Measurements from ENCODE around the gene PHLDB1.
A peak's percentile ranks its signal among the peaks of the same experiment; 100 is the strongest.

PHLDB1 gene

GRCh38 chr11:118689503-118689851 lies 82.1 kb downstream of the PHLDB1 start:
- no peak overlapping the region for H4K91ac ChIP-seq (ENCODE audit: low read depth, low read length)
- no peak overlapping the region for H2AK5ac ChIP-seq (ENCODE audit: low read length)
- no peaks in the 10 kb centered on the region for H3K79me2 ChIP-seq (ENCODE audit: control insufficient read depth, insufficient read depth, low read length, poor library complexity)
- no peak overlapping the region for H3K23ac ChIP-seq (ENCODE audit: low read length)
- no peak overlapping the region for H2BK5ac ChIP-seq (ENCODE audit: low read depth, low read length, poor library complexity)
- H2BK120ac ChIP-seq (ENCODE audit: insufficient read depth, low read length, poor library complexity), result no peak overlapping the region
- DNase-seq, result no peak
- no peak overlapping the region for H3K14ac ChIP-seq (ENCODE audit: low read length)
- peaks cover 18 to 23% of the 10 kb centered on the region in 2 experiments for H3K4me1 ChIP-seq (ENCODE audit: control insufficient read depth in 1 of 2, insufficient read depth in 2 of 2, low read length in 2 of 2)
- no peaks in the 10 kb centered on the region for H3K9me3 ChIP-seq (ENCODE audit: insufficient read depth, low read depth, low read length)
- H3K36me3 ChIP-seq (ENCODE audit: control insufficient read depth in 1 of 2, insufficient read depth in 2 of 2, low read length in 2 of 2), result no peaks in the 10 kb centered on the region
- no peak overlapping the region for H2BK12ac ChIP-seq (ENCODE audit: low read length)
- no peak overlapping the region for H3K4ac ChIP-seq (ENCODE audit: low read depth, low read length)
- no peak overlapping the region for H4K8ac ChIP-seq (ENCODE audit: low read depth, low read length)
- H3K4me3 ChIP-seq (ENCODE audit: low read depth, low read length), result no peak overlapping the region
- H3K27ac ChIP-seq (ENCODE audit: low read depth, low read length), result no peak overlapping the region
- no peaks in the 10 kb centered on the region for H3K27me3 ChIP-seq (ENCODE audit: insufficient read depth, low read length)
- peaks cover 26% of the 10 kb centered on the region for H3K79me1 ChIP-seq (ENCODE audit: low read length)
- no CpG with 5 or more reads among the region's 9 CpGs for WGBS (ENCODE audit: extremely low coverage, insufficient coverage, insufficient read length)
- H3K9ac ChIP-seq (ENCODE audit: low read length), result no peak overlapping the region
- no peak overlapping the region for H2AFZ ChIP-seq (ENCODE audit: insufficient read depth, low read length, poor library complexity)
- H3K4me2 ChIP-seq (ENCODE audit: low read length), result no peak overlapping the region
- no peak overlapping the region for H4K12ac ChIP-seq (ENCODE audit: low read depth, low read length)
- H3K18ac ChIP-seq (ENCODE audit: low read length), result no peak overlapping the region

GRCh38 chr11:118689852-118690552 lies 82.6 kb downstream of the PHLDB1 start:
- Histone ChIP-seq H2AFZ (ENCODE audit: insufficient read depth, low read length, poor library complexity) (peak overlapping the region; percentile 86), H2BK5ac (ENCODE audit: low read depth, low read length, poor library complexity) (peak overlapping the region; percentile 36), H3K9me3 (ENCODE audit: insufficient read depth, low read depth, low read length) (no peaks in the 10 kb centered on the region), H3K27me3 (ENCODE audit: insufficient read depth, low read length) (no peaks in the 10 kb centered on the region), H3K4me2 (ENCODE audit: low read length) (peak overlapping the region; percentile 85), H3K9ac (ENCODE audit: low read length) (peak overlapping the region; percentile 69), H3K18ac (ENCODE audit: low read length) (peak overlapping the region; percentile 28), H2AK5ac (ENCODE audit: low read length) (no peak overlapping the region), H3K4me1 (ENCODE audit: control insufficient read depth in 1 of 2, insufficient read depth in 2 of 2, low read length in 2 of 2) (peaks cover 18 to 23% of the 10 kb centered on the region in 2 experiments), H4K8ac (ENCODE audit: low read depth, low read length) (peak overlapping the region; percentile 56), H3K79me2 (ENCODE audit: control insufficient read depth, insufficient read depth, low read length, poor library complexity) (no peaks in the 10 kb centered on the region), H3K27ac (ENCODE audit: low read depth, low read length) (no peak overlapping the region), H4K12ac (ENCODE audit: low read depth, low read length) (peak overlapping the region; percentile 16), H3K14ac (ENCODE audit: low read length) (peak overlapping the region; percentile 44), H4K91ac (ENCODE audit: low read depth, low read length) (peak overlapping the region; percentile 71), H2BK12ac (ENCODE audit: low read length) (peak overlapping the region; percentile 68), H2BK120ac (ENCODE audit: insufficient read depth, low read length, poor library complexity) (peak overlapping the region; percentile 71), H3K4me3 (ENCODE audit: low read depth, low read length) (peak overlapping the region; percentile 46), H3K79me1 (ENCODE audit: low read length) (peaks cover 26% of the 10 kb centered on the region), H3K23ac (ENCODE audit: low read length) (no peak overlapping the region), H3K36me3 (ENCODE audit: control insufficient read depth in 1 of 2, insufficient read depth in 2 of 2, low read length in 2 of 2) (no peaks in the 10 kb centered on the region), H3K4ac (ENCODE audit: low read depth, low read length) (no peak overlapping the region)
- DNase-seq, result peak; percentile 90 to 96
- WGBS (ENCODE audit: extremely low coverage, insufficient coverage, insufficient read length), result no CpG with 5 or more reads among the region's 30 CpGs

- H3K79me1 ChIP-seq (ENCODE audit: low read length), result peaks cover 26% of the 10 kb centered on the region
- peak overlapping the region; percentile 34 for H2AK5ac ChIP-seq (ENCODE audit: low read length)
- no CpG with 5 or more reads among the region's 15 CpGs for WGBS (ENCODE audit: extremely low coverage, insufficient coverage, insufficient read length)
- peak overlapping the region; percentile 8 for H2BK5ac ChIP-seq (ENCODE audit: low read depth, low read length, poor library complexity)
- peak overlapping the region; percentile 71 for H2BK120ac ChIP-seq (ENCODE audit: insufficient read depth, low read length, poor library complexity)
- no peaks in the 10 kb centered on the region for H3K9me3 ChIP-seq (ENCODE audit: insufficient read depth, low read depth, low read length)
- H2AFZ ChIP-seq (ENCODE audit: insufficient read depth, low read length, poor library complexity), result peak overlapping the region; percentile 13
- H3K4me1 ChIP-seq (ENCODE audit: control insufficient read depth in 1 of 2, insufficient read depth in 2 of 2, low read length in 2 of 2), result peaks cover 18 to 23% of the 10 kb centered on the region in 2 experiments
- H4K12ac ChIP-seq (ENCODE audit: low read depth, low read length), result no peak overlapping the region
- no peak for DNase-seq
- H3K9ac ChIP-seq (ENCODE audit: low read length), result no peak overlapping the region
- no peak overlapping the region for H3K23ac ChIP-seq (ENCODE audit: low read length)
- H3K36me3 ChIP-seq (ENCODE audit: control insufficient read depth in 1 of 2, insufficient read depth in 2 of 2, low read length in 2 of 2), result no peaks in the 10 kb centered on the region
- H3K4me3 ChIP-seq (ENCODE audit: low read depth, low read length), result no peak overlapping the region
- peak overlapping the region; percentile 41 for H4K8ac ChIP-seq (ENCODE audit: low read depth, low read length)
- H4K91ac ChIP-seq (ENCODE audit: low read depth, low read length), result peak overlapping the region; percentile 71
- H3K14ac ChIP-seq (ENCODE audit: low read length), result peak overlapping the region; percentile 66
- H3K79me2 ChIP-seq (ENCODE audit: control insufficient read depth, insufficient read depth, low read length, poor library complexity), result no peaks in the 10 kb centered on the region
- peak overlapping the region; percentile 4 for H3K4ac ChIP-seq (ENCODE audit: low read depth, low read length)
- no peak overlapping the region for H3K27ac ChIP-seq (ENCODE audit: low read depth, low read length)
- H3K18ac ChIP-seq (ENCODE audit: low read length), result peak overlapping the region; percentile 45
- peak overlapping the region; percentile 68 for H2BK12ac ChIP-seq (ENCODE audit: low read length)
- H3K27me3 ChIP-seq (ENCODE audit: insufficient read depth, low read length), result no peaks in the 10 kb centered on the region
- H3K4me2 ChIP-seq (ENCODE audit: low read length), result peak overlapping the region; percentile 85
Measured at GRCh38 chr11:118690553-118691304, 83.3 kb downstream of the PHLDB1 start.

GRCh38 chr11:118691926-118692830 lies 84.8 kb downstream of the PHLDB1 start:
- peak overlapping the region; percentile 37 for H2BK120ac ChIP-seq (ENCODE audit: insufficient read depth, low read length, poor library complexity)
- peak overlapping the region; percentile 2 for H3K4ac ChIP-seq (ENCODE audit: low read depth, low read length)
- no CpG with 5 or more reads among the region's 15 CpGs for WGBS (ENCODE audit: extremely low coverage, insufficient coverage, insufficient read length)
- peak overlapping the region; percentile 42 for H2AK5ac ChIP-seq (ENCODE audit: low read length)
- H3K14ac ChIP-seq (ENCODE audit: low read length), result peak overlapping the region; percentile 71
- no peak overlapping the region for H2AFZ ChIP-seq (ENCODE audit: insufficient read depth, low read length, poor library complexity)
- H3K4me1 ChIP-seq (ENCODE audit: control insufficient read depth in 1 of 2, insufficient read depth in 2 of 2, low read length in 2 of 2), result peaks cover 21 to 23% of the 10 kb centered on the region in 2 experiments
- H3K4me3 ChIP-seq (ENCODE audit: low read depth, low read length), result no peak overlapping the region
- H3K18ac ChIP-seq (ENCODE audit: low read length), result peak overlapping the region; percentile 56
- peak overlapping the region; percentile 58 for H2BK12ac ChIP-seq (ENCODE audit: low read length)
- H4K91ac ChIP-seq (ENCODE audit: low read depth, low read length), result peak overlapping the region; percentile 80
- H3K27ac ChIP-seq (ENCODE audit: low read depth, low read length), result peak overlapping the region; percentile 64
- no peaks in the 10 kb centered on the region for H3K79me2 ChIP-seq (ENCODE audit: control insufficient read depth, insufficient read depth, low read length, poor library complexity)
- H3K23ac ChIP-seq (ENCODE audit: low read length), result no peak overlapping the region
- DNase-seq, result peak; percentile 32 to 72
- no peaks in the 10 kb centered on the region for H3K36me3 ChIP-seq (ENCODE audit: control insufficient read depth in 1 of 2, insufficient read depth in 2 of 2, low read length in 2 of 2)
- peaks cover 26% of the 10 kb centered on the region for H3K79me1 ChIP-seq (ENCODE audit: low read length)
- H3K27me3 ChIP-seq (ENCODE audit: insufficient read depth, low read length), result no peaks in the 10 kb centered on the region
- no peak overlapping the region for H4K12ac ChIP-seq (ENCODE audit: low read depth, low read length)
- peak overlapping the region; percentile 12 for H4K8ac ChIP-seq (ENCODE audit: low read depth, low read length)
- peak overlapping the region; percentile 73 for H2BK5ac ChIP-seq (ENCODE audit: low read depth, low read length, poor library complexity)
- H3K4me2 ChIP-seq (ENCODE audit: low read length), result no peak overlapping the region
- no peaks in the 10 kb centered on the region for H3K9me3 ChIP-seq (ENCODE audit: insufficient read depth, low read depth, low read length)
- H3K9ac ChIP-seq (ENCODE audit: low read length), result no peak overlapping the region
